ENCODE data around the gene NBEA.

NBEA gene

DNA sequence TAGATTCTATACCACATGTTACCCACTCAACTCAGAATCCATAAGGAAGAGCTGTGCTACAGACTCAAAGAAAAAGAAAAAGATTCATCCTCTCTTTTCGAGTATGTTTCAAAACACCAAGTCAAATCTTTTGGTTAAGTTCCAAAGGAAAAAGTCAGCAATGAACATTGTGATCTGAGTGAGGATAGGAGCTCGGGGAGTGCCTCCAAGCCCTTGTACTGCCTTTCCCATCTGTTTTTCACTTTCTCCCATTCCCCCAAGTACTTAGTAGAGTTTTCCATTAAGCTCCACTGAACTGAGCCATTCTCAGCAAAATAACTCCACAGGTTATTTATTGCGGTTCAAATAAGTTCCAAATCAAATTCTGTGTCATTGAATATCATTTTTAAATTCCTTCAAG is 582.1 kb downstream of the NBEA start:
- no peak for DNase-seq

GRCh38 chr13:35526577-35526976 is 584.5 kb downstream of the NBEA start:
- DNase-seq, result no peak

DNA sequence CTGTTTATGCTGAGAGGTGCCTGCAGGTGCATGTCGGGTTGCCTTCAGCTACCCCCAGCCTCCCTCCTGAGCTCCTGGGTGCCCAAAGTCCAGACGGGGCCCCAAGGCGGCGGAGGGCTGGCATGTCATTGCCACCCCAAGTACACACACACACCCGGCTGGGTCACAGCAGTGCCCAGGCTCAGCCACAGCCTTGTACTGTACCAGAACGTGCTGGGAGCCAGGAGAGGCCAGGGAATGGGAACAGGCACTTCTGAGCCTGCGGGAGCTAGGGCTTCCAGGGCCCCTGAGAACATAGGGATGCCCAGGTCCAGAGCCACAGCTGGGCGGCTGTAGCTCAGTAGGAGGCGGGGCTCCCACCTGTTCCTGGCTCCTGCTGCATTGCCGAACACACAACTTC is 585.4 kb downstream of the NBEA start:
- DNase-seq, result no peak

DNA sequence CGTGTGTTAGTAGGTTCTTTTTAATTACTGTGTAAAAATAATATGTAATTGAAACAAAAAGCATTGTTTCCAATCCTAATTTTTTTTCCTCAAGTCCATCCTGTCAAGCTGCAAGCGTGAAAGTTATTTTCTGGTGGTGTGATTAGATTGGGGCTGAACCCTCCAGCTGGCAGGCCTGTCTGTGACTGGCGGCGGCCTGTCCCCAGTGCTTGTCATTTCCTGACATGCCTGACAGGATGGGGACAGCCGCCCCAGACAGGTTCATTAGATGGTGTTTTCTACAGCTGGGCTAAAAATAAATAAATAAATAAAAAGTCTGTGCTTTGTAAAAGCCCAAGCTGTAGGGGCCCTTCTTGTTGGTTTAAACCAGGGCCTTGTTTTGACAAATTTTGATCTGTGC is 588.1 kb downstream of the NBEA start:
- no peak for DNase-seq

DNA sequence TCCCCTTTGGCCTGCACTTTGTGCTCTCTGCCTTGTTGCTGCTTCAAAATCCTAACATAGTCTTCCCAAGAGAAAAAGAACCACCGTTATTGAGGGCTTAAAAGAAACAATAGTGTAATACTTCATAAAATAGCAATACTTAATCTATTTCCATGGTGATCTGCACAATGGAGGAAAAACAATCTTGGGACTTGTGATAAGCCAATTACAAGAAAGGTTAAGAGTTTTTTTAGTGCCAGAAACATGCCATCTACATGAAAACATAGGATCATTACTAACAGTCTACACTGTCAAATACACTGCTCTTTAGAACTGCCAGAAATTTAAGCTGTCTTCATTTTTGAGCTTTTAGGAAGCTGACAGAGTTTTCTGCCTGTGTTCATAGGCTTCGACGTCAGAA is 588.5 kb downstream of the NBEA start:
- no peak for DNase-seq

GRCh38 chr13:35531526-35531925 is 589.5 kb downstream of the NBEA start:
- no peak for DNase-seq

DNA sequence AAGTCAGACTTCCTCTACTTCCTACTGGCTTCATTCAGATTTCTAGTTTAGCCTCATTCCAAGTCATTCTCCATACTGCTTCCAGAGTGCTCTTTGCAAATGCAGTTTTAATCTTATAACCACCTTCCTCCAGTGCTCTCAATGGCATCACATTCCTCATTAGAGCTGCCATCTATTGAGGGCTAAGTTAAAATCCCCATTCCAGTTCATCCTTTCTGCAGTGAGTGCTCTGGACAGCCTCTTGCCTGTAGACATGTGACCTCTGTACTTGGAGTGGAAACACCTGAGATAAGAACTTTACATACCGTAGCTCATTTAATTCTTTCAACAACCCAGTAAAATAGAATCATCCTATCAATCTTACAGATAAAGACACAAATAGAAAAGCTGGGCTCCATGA is 592.3 kb downstream of the NBEA start:
- no peak for DNase-seq

GRCh38 chr13:35548790-35549189 is 606.7 kb downstream of the NBEA start:
- no peak for DNase-seq

DNA sequence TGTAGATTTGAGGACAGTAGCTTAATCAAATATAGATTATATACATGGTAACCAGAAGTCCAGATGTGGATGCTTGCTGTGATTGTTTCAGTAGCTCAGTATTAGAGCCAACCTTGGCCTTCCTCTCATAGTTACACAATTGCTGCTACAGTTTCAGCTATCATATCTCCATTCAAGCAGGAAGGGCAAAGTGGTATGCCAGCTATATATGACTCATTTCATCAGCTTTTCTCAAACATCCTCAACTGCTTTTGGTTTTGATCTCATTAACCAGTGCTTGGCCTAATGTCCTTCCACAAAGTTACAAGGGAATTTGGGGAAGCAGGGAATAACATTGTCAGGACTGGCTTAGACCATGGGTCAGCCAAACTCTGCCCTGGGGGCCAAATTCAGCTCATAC is 607.4 kb downstream of the NBEA start:
- DNase-seq, result peak; percentile 73

DNA sequence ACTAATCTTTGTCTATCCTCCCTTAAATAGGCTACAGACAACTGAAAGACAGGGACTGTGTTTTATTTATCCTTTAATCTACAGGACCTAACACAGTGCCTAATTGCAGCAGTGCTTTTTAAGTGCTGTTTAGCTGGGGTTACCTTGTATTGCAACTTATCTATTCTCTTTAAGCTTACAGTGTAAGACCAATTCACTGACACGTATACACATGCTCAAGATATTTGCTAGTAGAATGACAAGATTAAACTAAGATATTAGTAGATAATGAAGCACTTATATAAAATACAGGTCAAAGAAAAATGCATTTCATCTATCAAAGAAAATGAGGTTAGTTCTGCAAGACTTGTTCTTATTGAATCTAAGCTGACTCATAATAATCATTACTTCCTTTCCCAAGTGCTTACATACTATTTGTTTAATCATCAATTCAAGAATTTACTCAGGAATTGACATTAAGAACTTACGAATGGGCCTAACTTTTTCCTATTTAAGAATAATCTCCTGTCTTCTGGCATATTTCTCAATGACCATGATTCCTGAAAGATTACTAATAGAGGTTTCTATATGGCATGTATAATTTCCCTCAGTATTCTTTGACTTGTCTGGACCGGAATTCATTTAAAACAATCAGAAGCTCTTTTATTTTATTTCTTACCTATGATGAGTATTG is 610.2 kb downstream of the NBEA start:
- peak; percentile 58 for DNase-seq

DNA sequence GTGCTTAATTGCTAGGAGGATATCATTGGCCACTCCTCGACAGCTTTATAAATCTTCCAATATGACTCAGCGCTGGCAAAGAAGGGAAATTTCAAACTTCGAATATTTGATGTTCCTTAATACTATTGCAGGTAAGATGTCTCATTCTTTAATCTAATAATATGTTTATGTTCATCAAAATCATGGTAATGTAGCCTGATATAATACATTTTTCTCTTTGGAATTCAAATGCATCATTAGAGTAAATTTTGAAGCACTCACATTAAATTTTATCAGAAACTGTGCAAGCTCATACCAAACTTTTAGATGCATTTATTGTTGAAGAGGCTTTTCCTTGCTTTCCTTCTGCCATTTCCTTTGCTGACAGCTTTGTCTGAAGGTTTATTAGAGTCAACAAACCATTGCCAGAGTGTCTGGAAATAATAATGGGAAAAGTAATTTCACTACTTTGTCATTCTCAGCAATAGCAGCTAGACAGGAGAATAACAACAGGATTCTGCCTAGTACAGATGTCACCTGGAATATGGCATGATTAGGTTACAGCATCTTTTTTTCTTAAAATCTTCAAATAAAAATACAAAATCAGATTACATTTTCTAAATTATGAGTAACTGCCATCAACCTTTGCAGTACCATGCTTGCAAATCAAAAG is 613.0 kb downstream of the NBEA start:
- DNase-seq, result no peak

DNA sequence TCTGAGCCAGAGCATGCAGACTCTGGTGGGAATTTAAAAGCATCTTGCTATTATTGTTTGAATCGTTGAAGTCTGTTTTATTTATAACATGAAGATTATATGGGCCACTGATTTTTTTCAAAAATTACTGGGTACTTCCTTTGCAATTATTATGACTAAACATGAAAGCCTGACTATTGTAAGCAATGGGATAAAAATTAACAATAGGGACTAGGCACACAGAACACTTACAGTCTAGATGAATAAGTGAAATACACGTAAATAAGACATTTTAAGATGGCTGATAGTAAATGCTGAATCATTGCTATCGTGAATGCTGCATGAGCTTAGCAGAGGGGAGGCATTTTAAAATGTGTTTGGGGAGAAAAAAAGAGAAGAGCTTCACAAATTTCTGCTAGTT is 615.4 kb downstream of the NBEA start:
- no peak for DNase-seq

GRCh38 chr13:35561540-35561939 is 619.5 kb downstream of the NBEA start:
- DNase-seq, result no peak

- no peak for DNase-seq
Measured at GRCh38 chr13:35565273-35565672, 623.2 kb downstream of the NBEA start.

GRCh38 chr13:35566340-35566739 is 624.3 kb downstream of the NBEA start:
- DNase-seq, result no peak

DNA sequence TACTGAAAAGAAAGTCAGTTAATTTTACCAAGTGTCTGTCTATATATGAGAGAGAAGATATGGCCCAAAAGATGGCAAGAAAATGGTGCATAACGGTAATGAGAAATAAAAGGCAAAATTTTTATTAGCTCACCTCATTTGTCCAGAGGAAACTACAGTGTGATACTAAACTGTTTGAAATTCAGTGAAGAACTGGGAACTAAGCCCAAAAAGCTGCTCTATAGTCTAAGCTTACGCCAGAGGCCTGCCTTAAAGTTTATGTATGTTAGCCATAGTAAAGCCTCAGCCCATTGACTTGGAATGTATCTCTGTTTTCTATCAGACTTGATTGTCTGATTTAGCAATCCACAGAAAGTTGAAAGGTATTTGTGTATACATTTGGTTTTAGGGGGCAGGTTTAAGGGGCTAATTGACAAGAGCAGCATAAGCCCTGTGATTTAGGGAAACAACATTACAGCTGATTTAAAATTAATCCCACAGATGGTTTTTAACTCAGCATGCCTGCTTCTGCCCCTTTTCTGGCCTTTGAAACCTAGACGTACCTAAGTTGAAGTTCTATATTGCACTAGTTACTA is 625.4 kb downstream of the NBEA start:
- no peak for DNase-seq

- DNase-seq, result no peak
Measured at GRCh38 chr13:35573639-35574038, 631.6 kb downstream of the NBEA start.

DNA sequence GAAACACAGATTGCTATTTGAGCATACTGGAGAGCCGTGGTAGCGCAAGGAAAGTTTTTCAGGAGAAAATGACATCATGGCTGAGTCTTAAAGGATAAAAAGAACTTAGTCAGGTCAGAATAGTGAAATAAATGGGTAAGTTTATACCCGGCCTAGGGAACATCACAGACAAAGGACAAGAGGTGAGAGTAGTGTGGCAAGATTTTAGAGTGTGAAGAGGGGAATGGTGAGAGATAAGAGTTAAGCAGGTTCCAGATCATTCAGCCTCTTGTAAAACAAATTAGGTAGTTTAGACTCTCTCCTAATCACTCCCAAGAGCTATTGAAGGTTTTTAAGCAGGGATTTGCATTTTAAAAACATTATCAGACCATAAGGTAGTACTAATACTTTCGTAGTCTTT is 650.4 kb downstream of the NBEA start:
- DNase-seq, result no peak

DNA sequence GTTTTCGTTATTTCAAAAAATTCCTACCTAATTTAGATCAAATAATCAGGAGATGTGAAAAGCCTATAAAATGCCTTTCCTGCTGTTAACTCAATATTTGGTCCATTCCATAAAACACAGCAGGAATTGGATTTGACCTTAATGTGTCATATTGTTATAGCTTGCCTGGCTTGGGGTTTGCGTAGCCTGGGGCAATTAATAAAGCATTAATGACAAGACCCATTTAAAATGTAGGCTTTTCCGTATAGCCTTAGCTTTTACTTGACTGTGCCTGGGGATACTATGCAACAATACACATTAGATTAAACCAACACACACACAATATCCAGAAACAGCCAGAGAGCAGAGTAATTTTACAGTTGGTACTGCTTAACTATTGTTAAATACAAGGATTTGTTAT is 651.6 kb downstream of the NBEA start:
- DNase-seq, result no peak

GRCh38 chr13:35594096-35594495 is 652.0 kb downstream of the NBEA start:
- no peak for DNase-seq

GRCh38 chr13:35595181-35595580 is 653.1 kb downstream of the NBEA start:
- DNase-seq, result no peak

- no peak for DNase-seq
Measured at GRCh38 chr13:35596321-35597030, 654.4 kb downstream of the NBEA start.

DNA sequence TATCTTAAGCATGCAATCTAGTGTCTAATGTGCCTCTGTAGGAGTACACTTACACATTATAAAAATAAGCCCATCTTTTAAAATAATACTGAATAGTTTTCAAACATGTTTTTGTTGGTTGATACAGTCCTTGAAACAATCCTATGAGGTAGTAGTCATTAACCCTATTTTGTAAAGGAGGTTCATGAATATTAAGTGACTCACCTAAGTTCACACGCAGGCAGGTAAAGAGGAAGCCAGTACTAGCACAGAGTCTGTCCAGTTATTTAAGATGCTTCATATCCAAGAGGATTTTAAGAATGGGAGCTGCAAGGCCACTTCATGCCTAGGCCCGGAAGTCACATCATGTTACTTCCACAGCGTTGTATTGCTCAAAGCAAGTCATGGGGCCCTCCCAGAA is 655.4 kb downstream of the NBEA start:
- DNase-seq, result no peak

- DNase-seq, result no peak
Measured at GRCh38 chr13:35598233-35598632, 656.2 kb downstream of the NBEA start.

All from fibroblast of skin of back (primary cell).